Large intestine (tissue), 3 donors: ENCODE data around the gene OLAH. TPM values are rescaled to one million over a fixed set of nuclear protein-coding genes. Genes with fewer than 3 reads are reported as not detected.

Experiments
- DNase-seq, 2 donors: peaks; one replicate each; pipeline versions ENCODE4 v3.0.0 to v3.0.0-alpha.2; 2013
- H3K27ac ChIP-seq: one replicate; pipeline ENCODE4 v1.5.1; 2013; ENCODE audit warnings: low read length
- H3K27me3 ChIP-seq: 2 replicates; pipeline ENCODE4 v1.6.1; 2013; ENCODE audit warnings: low read length; ENCODE audit not compliant: control insufficient read depth, insufficient read depth
- H3K36me3 ChIP-seq: 2 replicates; pipeline ENCODE4 v1.6.1; 2013; ENCODE audit warnings: low read length; ENCODE audit not compliant: control insufficient read depth, insufficient read depth
- H3K4me1 ChIP-seq: one replicate; pipeline ENCODE4 v1.6.1; 2013; ENCODE audit warnings: low read length; ENCODE audit not compliant: control insufficient read depth, insufficient read depth
- H3K4me3 ChIP-seq: one replicate; pipeline ENCODE4 v1.5.1; 2013; ENCODE audit warnings: low read length
- H3K9me3 ChIP-seq: one replicate; pipeline ENCODE4 v1.6.1; 2013; ENCODE audit warnings: mild to moderate bottlenecking, low read depth, low read length, moderate library complexity; ENCODE audit not compliant: control insufficient read depth
- WGBS: methylation state at CpG from one replicate; pipeline ENCODE4 v1.1.5; 2013; ENCODE audit warnings: low lambda C conversion rate; ENCODE audit not compliant: insufficient coverage; 5-methylcytosine and 5-hydroxymethylcytosine counted together
- polyA plus RNA-seq: library from polyadenylated mRNA; unstranded; fragments of 120-200 nt; gene quantifications from one replicate; pipeline ENCODE4 v1.2.1, GENCODE V29; 2013

The OLAH gene
- polyA plus RNA-seq, 1 donor: not detected

- no peaks in the 10 kb centered on the region for H3K27me3 ChIP-seq
- H3K4me1 ChIP-seq: no peaks in the 10 kb centered on the region
- no CpG with 5 or more reads among the region's 3 CpGs for WGBS
- peaks cover 6% of the 10 kb centered on the region for H3K9me3 ChIP-seq
- no peak for DNase-seq
- H3K36me3 ChIP-seq: no peaks in the 10 kb centered on the region
- no peak overlapping the region for H3K4me3 ChIP-seq
- H3K27ac ChIP-seq: no peak overlapping the region
Observed at GRCh38 chr10:15068802-15069201, 25.1 kb downstream of the OLAH start.

DNA sequence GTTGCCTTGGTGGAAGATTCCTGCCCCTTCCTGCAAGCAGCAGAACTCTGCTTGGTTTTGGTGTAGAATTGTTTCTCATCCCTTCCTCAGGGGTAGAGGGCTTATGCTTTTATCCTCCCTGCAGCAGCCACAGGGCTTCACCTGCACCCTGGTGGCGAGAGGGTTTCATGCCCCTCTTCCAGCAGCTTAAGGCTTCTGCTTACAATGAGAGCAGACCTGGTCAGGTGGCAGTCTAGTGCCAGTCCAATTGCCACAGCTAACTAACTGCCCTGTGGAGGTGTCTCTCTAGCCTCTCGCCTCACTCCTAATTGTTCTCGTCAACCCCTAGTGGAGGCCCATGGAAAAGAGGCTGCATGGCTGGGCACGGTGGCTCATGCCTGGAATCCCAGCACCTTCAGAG is 25.5 kb downstream of the OLAH start:
- H3K9me3 ChIP-seq: peaks cover 6% of the 10 kb centered on the region
- no peak overlapping the region for H3K27ac ChIP-seq
- no peaks in the 10 kb centered on the region for H3K36me3 ChIP-seq
- DNase-seq: no peak
- no peaks in the 10 kb centered on the region for H3K27me3 ChIP-seq
- H3K4me1 ChIP-seq: no peaks in the 10 kb centered on the region
- no peak overlapping the region for H3K4me3 ChIP-seq
- no CpG with 5 or more reads among the region's 4 CpGs for WGBS

GRCh38 chr10:15072358-15072757 is 28.6 kb downstream of the OLAH start:
- no peaks in the 10 kb centered on the region for H3K36me3 ChIP-seq
- no peak overlapping the region for H3K27ac ChIP-seq
- H3K27me3 ChIP-seq: no peaks in the 10 kb centered on the region
- WGBS: no CpG with 5 or more reads among the region's 5 CpGs
- no peaks in the 10 kb centered on the region for H3K4me1 ChIP-seq
- H3K4me3 ChIP-seq: no peak overlapping the region
- H3K9me3 ChIP-seq: peaks cover 6% of the 10 kb centered on the region
- no peak for DNase-seq

DNA sequence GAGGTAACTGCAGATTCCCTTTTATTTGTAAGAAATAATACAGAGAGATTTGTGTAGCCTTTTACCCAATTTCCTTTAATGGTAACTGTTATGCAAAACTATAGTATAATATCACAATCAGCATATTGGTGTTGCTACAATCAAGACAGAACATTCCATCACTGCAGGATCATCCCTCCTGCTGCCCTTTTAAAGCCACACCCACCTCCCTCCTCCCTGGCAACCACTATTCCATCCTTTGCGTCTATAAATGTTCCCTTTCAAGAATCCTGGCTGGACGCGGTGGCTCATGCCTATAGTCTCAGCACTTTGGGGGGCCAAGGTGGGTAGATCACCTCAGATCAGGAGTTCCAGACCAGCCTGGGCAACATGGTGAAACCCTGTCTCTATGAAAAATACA is 31.7 kb downstream of the OLAH start:
- no peaks in the 10 kb centered on the region for H3K27me3 ChIP-seq
- H3K4me1 ChIP-seq: no peaks in the 10 kb centered on the region
- H3K9me3 ChIP-seq: peaks cover 6% of the 10 kb centered on the region
- H3K4me3 ChIP-seq: no peak overlapping the region
- no peak for DNase-seq
- no peaks in the 10 kb centered on the region for H3K36me3 ChIP-seq
- no CpG with 5 or more reads among the region's 3 CpGs for WGBS
- H3K27ac ChIP-seq: no peak overlapping the region

DNA sequence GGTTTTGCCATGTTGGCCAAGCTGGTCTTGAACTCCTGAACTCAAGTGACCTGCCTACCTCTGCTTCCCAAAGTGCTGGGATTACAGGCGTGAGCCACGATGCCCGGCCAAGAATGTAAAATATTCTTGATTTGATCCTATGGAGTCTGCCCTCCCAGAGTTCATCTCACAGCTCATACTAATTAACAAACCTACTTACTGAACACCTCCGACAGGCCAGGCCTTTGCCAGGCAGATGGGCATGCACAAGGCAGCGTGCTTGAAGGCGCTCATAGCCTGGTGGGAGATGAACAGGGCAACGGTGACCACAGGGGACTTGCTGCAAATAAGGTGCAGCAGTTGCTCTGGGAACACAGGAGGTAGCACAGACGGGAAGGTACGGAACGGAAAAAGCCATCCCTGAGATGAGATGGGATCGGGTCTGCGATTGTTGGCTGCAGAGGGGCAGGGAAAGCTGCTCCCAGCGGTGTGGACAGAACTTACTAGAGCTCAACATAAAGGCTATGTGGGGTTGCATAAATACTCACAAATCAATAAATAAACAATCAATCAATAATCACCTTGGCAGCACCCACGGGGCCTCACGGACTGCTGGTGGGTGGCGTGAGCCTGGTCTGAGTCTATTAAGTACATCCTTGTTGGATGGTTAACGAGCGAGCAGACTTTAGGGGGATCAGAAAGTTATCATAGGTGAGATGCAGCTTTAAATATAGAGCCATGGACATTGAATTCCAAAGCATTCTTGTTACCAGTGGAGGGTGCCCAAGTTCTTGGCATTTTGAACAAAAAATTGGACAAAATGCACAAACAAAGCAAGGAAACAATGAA is 40.1 kb downstream of the OLAH start:
- Histone ChIP-seq H3K9me3 (no peaks in the 10 kb centered on the region), H3K27me3 (no peaks in the 10 kb centered on the region), H3K4me1 (no peaks in the 10 kb centered on the region), H3K27ac (peak overlapping the region; percentile 32), H3K36me3 (no peaks in the 10 kb centered on the region), H3K4me3 (peak overlapping the region; percentile 37)
- no CpG with 5 or more reads among the region's 18 CpGs for WGBS
- no peak for DNase-seq

GRCh38 chr10:15084502-15084922 is 40.8 kb downstream of the OLAH start:
- no peaks in the 10 kb centered on the region for H3K27me3 ChIP-seq
- peak overlapping the region; percentile 32 for H3K27ac ChIP-seq
- 29% methylated on average over 1 of the region's 7 CpGs for WGBS
- peak; percentile 54 to 75 for DNase-seq
- H3K4me3 ChIP-seq: peak overlapping the region; percentile 37
- no peaks in the 10 kb centered on the region for H3K9me3 ChIP-seq
- H3K4me1 ChIP-seq: no peaks in the 10 kb centered on the region
- H3K36me3 ChIP-seq: no peaks in the 10 kb centered on the region

DNA sequence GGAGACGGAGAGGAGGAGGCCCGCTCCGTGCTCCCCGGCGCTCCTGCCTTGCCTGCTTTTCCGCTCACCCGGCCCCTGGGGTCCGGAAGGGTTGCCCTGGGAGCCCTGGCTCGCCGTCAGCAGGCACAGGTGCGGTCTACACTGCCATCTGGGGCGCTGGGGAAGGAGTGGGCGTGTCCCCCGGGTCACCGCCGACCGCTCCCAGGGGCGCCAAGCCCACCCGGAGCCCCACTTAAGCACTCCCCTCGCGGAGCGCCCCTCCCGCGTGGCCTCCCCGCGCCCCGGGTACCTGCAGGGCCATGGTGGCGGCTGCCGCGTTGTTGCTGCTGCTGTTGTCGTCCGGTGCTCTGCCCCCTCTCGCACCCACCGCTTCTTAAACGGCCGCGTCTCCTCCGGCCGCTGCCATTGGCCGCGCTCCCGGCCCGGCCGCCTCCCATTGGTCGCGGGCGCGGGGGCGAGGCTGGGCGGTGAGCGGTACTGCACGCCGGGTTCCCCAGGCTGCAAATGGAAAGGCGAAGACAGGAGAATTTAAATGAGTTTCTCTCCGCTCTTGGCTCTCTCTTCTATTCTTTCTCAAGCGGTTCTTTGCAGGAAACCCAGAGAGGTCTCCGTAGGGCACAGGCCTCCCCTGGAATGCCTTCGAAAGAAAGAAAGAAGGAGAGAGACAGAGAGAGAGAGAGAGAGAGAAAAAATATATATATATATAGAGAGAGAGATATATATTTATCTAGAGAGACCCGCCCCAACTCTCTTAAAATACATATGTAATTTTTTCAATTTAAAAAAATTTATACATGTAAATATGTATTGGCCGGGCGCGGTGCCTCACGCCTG is 44.9 kb downstream of the OLAH start, which contains the start of gene ACBD7:
Gene ACBD7, minus strand, starts transcription at position 349 of the 834 bp plus-strand sequence. Its CDS starts 48 bp downstream, at position 301.
- Histone ChIP-seq H3K36me3 (no peaks in the 10 kb centered on the region), H3K4me3 (peak within 1 kb of the TSS; percentile 45), H3K4me1 (no peaks in the 10 kb centered on the region), H3K27ac (no peak within 1 kb of the TSS), H3K27me3 (no peaks in the 10 kb centered on the region), H3K9me3 (no peaks in the 10 kb centered on the region)
- 0% methylated on average over 1 of the region's 63 CpGs for WGBS
- peak; percentile 67 to 82 for DNase-seq

DNA sequence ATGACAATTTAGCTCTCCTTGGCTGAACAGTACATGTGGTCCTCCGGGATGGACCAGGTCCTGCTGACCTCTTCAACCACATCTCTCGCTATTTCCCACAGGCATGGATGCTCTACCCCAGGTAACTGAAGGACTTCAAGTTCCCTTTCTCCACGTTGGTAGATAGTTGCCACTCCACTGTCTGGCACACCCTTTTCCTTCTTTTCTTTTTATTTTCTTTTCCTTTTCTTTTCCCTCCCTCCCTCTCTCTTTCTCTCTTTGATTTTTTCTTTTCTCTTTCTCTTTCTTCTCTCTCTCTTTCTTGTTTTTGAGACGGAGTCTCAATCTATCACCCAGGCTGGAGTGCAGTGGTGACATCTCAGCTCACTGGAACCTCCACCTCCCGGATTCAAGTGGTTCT is 47.7 kb downstream of the OLAH start:
- no peak overlapping the region for H3K27ac ChIP-seq
- no peaks in the 10 kb centered on the region for H3K27me3 ChIP-seq
- no peaks in the 10 kb centered on the region for H3K4me1 ChIP-seq
- H3K4me3 ChIP-seq: no peak overlapping the region
- WGBS: 82% methylated on average over 3 of the region's 5 CpGs
- no peaks in the 10 kb centered on the region for H3K36me3 ChIP-seq
- no peak for DNase-seq
- no peaks in the 10 kb centered on the region for H3K9me3 ChIP-seq

GRCh38 chr10:15092855-15093408 is 49.2 kb downstream of the OLAH start:
- no peaks in the 10 kb centered on the region for H3K9me3 ChIP-seq
- no peak overlapping the region for H3K27ac ChIP-seq
- no CpG with 5 or more reads among the region's 16 CpGs for WGBS
- no peak overlapping the region for H3K4me3 ChIP-seq
- DNase-seq: no peak
- H3K27me3 ChIP-seq: no peaks in the 10 kb centered on the region
- no peaks in the 10 kb centered on the region for H3K4me1 ChIP-seq
- no peaks in the 10 kb centered on the region for H3K36me3 ChIP-seq

- no CpG with 5 or more reads among the region's 11 CpGs for WGBS
- no peaks in the 10 kb centered on the region for H3K27me3 ChIP-seq
- H3K27ac ChIP-seq: no peak overlapping the region
- H3K36me3 ChIP-seq: peaks cover 9% of the 10 kb centered on the region
- DNase-seq: no peak
- no peaks in the 10 kb centered on the region for H3K9me3 ChIP-seq
- H3K4me3 ChIP-seq: peak overlapping the region; percentile 78
- H3K4me1 ChIP-seq: peaks cover 14% of the 10 kb centered on the region
Observed at GRCh38 chr10:15096661-15097010, 52.9 kb downstream of the OLAH start.
